ENCODE measurements around the gene PGBD2.
"Not testable (repeated sequence)": the region's sequence is repeated elsewhere in the genome, so short reads cannot be mapped to it uniquely, and the experiment has no call there.

Gene PGBD2

GRCh38 chr1:248906009-248906752 lies at the start of gene PGBD2:
Gene PGBD2, plus strand, starts transcription at chr1:248906235. Its CDS starts 7,628 bp downstream, at chr1:248913863.
- DNase-seq = peak; percentile 94

- DNase-seq = no peak
Observed at GRCh38 chr1:248857201-248857600, 48.8 kb upstream of the PGBD2 start.

GRCh38 chr1:248857749-248858095 lies 48.3 kb upstream of the PGBD2 start:
- DNase-seq = no peak

- DNase-seq = peak; percentile 49
Observed at GRCh38 chr1:248858096-248858890, 47.7 kb upstream of the PGBD2 start.

GRCh38 chr1:248858891-248859889 lies 46.8 kb upstream of the PGBD2 start, which contains the start of gene ZNF692:
Gene ZNF692, minus strand, starts transcription at chr1:248859085. Its CDS starts 776 bp downstream, at chr1:248858309.
- DNase-seq = peak; percentile 95

- no peak for DNase-seq
Observed at GRCh38 chr1:248860007-248860406, 46.0 kb upstream of the PGBD2 start.

- DNase-seq = no peak
Observed at GRCh38 chr1:248861616-248862015, 44.4 kb upstream of the PGBD2 start.

- DNase-seq = no peak
Observed at GRCh38 chr1:248862695-248862997, 43.4 kb upstream of the PGBD2 start.

- DNase-seq = peak; percentile 83
Observed at GRCh38 chr1:248862998-248863881, 42.8 kb upstream of the PGBD2 start.

GRCh38 chr1:248871837-248872401 lies 34.1 kb upstream of the PGBD2 start:
- no peak for DNase-seq

GRCh38 chr1:248872752-248873408 lies 33.2 kb upstream of the PGBD2 start:
- DNase-seq = peak; percentile 79

- DNase-seq = peak; percentile 94
Observed at GRCh38 chr1:248873409-248873992, 32.5 kb upstream of the PGBD2 start.

- peak; percentile 92 for DNase-seq
Observed at GRCh38 chr1:248873993-248874533, 32.0 kb upstream of the PGBD2 start.

GRCh38 chr1:248881261-248881660 lies 24.8 kb upstream of the PGBD2 start:
- no peak for DNase-seq

- not testable (repeated sequence) for DNase-seq
Observed at GRCh38 chr1:248882427-248882826, 23.6 kb upstream of the PGBD2 start.

- no peak for DNase-seq
Observed at GRCh38 chr1:248884632-248885295, 21.3 kb upstream of the PGBD2 start.

GRCh38 chr1:248885646-248886045 lies 20.4 kb upstream of the PGBD2 start:
- DNase-seq = no peak

GRCh38 chr1:248886237-248886895 lies 19.7 kb upstream of the PGBD2 start:
- no peak for DNase-seq

- DNase-seq = not testable (repeated sequence)
Observed at GRCh38 chr1:248889914-248890243, 16.2 kb upstream of the PGBD2 start.

Measured in NCI-H345 (cell line).